GM21619 (cell line): ENCODE results near the gene POMP.

Source experiments
- ATAC-seq: cut with Tn5 transposase; IDR thresholded peaks from one replicate; pipeline ENCODE4 v1.9.1; 2021; ENCODE audit not compliant: unreplicated experiment

Gene POMP

DNA sequence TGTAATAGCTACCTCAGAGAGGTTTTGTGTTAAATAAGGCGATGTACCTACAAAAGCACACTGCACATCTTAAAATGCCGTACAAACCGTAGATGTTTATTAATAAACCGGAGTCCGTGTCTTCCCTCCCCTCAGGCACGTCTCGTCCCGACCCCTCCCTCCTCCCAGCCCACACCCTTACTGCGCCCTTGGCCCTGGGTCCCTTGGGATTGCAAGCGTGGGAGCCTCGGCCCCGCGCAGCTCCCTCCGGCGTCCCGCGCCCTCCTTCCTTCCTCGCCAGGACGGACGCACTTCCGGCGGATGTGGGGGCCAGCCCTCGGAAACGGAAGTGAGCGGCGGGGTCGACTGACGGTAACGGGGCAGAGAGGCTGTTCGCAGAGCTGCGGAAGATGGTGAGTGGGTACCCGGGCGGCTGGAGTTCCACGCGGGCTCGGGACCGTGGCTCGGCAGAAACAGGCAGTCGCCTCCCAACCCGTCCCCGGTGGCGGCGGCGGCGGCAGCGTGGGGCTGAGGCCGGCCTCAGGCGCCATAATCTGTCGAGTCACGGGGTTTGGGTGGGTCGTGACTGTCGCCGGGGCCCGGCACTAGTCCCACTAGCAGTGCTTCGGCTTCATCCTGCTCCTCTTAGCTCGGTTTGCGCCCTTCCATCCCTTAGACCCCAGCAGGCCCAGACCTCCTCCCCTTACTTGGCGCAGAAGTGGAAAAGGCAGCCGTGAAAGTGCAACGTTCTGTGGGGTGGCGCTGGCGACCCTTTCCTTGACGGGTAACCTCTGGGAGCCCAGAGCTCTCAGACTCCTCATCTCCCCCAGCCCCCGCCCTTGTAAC, at the start of gene POMP:
Gene POMP (plus strand): TSS at position 335 of the 825 bp plus-strand sequence. CDS start 55 bp downstream, at position 390.
- ATAC-seq: peak; percentile 79

- ATAC-seq: no peak
Measured at GRCh38 chr13:28609381-28609780, 49.5 kb upstream of the POMP start.

DNA sequence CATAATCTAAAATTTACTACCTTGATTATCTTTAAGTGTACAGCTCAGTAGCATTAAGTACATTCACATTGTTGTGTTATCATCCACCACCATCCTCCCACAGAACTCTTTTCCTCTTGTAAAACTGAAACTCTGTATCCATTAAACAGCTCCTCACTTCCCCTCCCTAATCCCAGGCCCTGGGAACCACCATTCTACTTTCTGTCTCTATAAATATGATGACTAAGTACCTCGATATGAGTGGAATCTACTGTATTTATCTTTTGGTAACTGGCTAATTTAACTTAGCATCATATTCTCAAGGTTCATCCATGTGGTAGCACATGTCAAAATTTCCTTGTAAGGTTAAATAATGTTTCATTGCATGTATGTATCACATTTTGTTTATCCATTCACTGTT, 49.0 kb upstream of the POMP start:
- ATAC-seq: no peak

DNA sequence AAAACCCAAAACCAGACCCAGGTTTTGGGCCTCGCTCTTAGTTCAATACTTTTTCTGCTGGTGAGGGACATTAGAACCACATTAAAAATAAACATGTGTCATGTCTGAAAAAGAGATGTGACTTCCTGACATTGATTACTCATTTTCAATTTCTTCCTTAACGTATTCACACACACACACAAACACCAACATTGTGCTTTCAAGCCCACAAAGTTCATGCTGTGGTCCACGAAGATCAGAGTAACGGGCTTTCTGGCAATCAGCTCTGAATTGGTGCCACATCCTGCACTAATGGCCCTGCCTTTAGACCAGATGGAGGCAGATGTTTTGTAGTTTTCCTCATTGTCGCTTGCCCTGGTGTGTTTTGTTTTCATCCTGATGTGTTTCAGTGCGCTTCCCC, 47.9 kb upstream of the POMP start:
- no peak for ATAC-seq

GRCh38 chr13:28611654-28612131, 47.2 kb upstream of the POMP start:
- no peak for ATAC-seq

GRCh38 chr13:28613562-28613961, 45.4 kb upstream of the POMP start:
- ATAC-seq: no peak

DNA sequence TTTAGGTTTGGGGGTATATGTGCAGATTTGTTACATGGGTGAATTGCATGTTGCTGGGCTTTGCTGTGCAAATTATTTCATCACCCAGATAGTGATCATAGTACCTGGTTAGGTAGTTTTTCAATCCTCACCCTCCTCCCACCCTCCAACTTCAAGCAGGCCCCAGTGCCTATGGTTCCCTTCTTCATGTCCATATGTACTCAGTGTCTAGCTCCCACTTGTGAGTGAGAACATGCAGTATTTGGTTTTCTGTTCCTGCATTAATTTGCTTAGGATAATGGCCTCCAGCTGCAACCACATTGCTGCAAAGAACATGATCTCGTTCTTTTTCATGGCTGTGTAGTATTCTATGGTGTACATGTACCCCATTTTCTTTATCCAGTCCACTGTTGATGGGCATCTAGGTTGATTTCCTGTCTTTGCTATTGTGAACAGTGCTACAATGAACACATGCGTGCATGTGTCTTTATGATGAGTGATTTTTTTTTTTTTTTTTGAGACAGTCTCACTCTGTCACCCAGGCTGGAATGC, 42.9 kb upstream of the POMP start:
- no peak for ATAC-seq

- ATAC-seq: no peak
Measured at GRCh38 chr13:28618230-28618994, 40.5 kb upstream of the POMP start.

GRCh38 chr13:28620011-28620830, 38.7 kb upstream of the POMP start:
- no peak for ATAC-seq

DNA sequence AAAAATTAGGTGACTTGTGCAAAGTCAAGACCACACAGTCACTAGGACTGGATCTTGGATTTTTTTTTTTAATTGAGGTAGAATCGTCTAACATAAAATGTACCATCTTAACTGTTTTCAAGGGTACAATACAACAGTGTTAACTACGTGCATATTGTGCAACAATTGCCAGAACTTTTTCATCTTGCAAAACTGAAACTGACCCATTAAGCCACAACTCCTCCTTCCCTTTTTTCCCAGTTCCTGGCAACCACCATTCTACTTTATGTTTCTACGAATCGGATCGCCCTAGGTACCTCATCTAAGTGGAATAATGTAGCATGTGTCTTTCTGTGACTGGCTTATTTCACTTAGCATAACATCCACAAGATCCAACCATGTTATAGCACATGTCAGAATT, 37.5 kb upstream of the POMP start:
- ATAC-seq: no peak

GRCh38 chr13:28622286-28622685, 36.6 kb upstream of the POMP start:
- ATAC-seq: no peak

- ATAC-seq: no peak
Measured at GRCh38 chr13:28623782-28624706, 34.9 kb upstream of the POMP start.

DNA sequence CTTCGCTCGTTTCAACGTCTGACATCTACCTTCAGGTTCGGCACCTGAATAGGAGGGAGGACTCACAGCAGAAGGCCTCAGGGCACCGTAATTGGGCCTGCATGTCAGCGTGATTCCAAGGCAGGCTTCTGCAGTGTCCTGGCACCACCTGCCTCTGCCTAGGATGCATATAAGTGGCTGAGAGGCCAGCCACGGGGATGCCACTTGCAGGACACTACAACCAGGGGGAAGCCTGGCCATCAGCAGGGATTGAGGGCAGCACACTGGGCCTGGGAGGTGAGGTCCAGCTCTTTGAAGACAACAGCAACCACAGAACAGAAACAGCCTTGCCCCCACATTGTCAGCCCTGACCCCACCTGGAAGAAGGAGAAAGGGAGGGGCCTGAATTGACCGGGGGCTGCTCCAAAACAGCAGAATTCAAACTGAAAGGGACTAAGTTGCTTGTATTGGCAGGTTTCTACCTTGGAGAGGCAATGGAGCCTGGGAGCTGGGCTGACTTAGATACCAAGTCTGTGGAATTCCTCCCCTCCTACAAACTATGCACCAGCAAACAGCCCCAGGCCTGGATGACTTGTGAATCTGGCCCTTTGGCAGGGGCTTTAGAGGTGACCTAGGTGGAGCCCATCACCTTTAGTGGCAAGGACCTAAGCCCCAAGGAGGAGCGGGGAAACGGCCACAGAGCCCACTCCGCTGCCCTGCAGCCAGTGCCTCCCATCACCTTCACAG, 34.1 kb upstream of the POMP start:
- no peak for ATAC-seq

- no peak for ATAC-seq
Measured at GRCh38 chr13:28626266-28626665, 32.7 kb upstream of the POMP start.

DNA sequence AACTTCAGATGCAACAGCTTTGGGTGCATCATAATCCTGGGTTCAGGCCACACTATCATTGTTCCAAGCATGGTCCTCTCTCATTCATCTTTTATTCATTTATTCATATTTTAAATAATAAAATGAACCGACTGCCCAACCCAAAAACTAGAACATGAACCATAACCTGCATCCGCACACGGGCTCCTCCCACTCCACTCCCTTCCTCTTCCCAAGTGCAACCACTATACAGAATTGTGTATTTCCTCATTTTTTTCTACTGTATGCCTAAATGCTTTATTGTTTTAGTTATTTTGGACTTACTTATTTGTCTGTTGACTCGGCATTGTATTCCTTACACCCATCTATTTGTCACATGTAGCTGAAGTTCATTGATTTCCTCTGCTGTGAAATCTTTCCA, 30.7 kb upstream of the POMP start:
- no peak for ATAC-seq

GRCh38 chr13:28630869-28631268, 28.1 kb upstream of the POMP start:
- ATAC-seq: no peak

GRCh38 chr13:28631801-28632200, 27.1 kb upstream of the POMP start:
- ATAC-seq: no peak

- no peak for ATAC-seq
Measured at GRCh38 chr13:28636069-28636468, 22.9 kb upstream of the POMP start.

- peak; percentile 49 for ATAC-seq
Measured at GRCh38 chr13:28636677-28637317, 22.1 kb upstream of the POMP start.
